Left forelimb (tissue), 1 donor: ENCODE measurements around the gene CHST3.

Experiments
- DNase-seq: peaks from one replicate; pipeline ENCODE4 v3.0.0-alpha.2; 2018; ENCODE audit warnings: low spot score

Gene CHST3

DNA sequence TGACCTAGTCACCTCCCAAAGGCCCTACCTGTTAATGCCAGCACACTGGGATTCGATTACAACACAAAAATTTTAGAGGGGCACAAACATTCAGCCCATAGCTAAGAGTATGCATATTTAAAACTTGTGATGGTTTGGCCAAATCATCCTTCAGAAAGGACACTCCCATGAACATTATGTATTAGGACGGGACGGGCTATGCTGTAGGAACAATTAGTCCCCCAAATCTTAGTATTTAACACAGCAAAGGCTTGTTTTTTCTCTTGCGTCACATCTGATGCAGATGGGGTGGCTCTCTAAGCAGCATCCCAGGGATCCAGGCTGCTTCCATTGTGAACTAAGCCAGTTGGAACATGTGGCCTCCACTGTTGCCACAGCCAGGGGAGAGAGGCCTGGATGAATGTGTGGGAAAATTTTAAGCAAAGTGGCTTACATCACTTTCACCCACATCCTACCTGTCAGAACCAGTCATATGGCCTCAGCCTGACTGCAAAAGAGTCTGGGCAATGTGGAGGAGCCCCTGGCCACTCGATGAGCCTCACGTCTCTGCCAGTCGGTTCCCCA lies 26.6 kb downstream of the CHST3 start:
- DNase-seq: no peak

DNA sequence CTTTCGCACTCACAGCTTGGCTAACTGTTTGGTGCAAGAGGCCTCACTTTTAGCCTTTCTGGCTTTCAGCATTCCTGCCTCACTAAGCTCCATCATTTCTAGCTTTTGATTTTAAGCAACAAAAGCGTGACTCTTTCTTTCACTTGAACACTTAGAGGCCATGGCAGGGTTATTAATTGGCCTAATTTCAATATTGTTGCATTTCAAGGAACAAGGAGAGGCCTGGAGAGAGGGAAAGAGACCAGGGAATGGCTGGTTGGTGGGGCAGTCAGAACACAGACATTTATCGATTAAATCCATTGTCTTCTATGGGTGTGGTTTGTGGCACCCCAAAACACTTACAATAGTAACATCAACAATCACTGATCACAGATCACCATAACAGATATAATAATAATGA lies 31.3 kb downstream of the CHST3 start:
- DNase-seq: no peak

DNA sequence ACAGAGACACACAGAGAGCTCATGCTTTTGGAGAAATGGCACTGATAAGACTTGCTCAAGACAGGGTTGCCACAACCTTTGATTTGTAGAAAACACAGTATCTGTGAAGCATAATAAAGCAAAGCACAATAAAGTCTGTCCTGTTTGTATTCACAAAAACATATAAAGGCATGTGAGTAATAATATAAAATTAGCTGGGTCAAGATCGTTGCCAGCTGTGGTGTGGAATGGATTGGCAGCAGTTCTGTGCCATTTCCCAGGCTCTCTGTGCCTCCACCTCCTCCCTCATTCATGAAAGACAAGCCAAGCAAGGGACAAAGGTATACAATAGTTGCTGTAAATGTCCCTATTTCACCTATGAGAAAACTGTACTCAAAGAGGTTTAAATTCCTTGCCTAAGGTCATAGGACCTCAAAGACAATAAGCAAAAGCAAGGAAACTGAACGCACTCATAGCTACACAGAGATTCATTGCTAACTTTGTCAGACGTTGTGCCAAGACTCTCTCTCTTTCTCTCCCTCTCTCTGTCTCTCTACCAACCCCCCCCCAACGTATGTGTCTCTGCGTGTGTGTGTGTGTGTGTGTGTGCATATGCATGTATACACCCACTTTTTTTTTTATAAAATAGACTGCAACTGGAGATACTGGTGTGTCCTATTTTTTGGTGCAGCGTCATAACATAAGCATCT lies 31.8 kb downstream of the CHST3 start:
- no peak for DNase-seq

DNA sequence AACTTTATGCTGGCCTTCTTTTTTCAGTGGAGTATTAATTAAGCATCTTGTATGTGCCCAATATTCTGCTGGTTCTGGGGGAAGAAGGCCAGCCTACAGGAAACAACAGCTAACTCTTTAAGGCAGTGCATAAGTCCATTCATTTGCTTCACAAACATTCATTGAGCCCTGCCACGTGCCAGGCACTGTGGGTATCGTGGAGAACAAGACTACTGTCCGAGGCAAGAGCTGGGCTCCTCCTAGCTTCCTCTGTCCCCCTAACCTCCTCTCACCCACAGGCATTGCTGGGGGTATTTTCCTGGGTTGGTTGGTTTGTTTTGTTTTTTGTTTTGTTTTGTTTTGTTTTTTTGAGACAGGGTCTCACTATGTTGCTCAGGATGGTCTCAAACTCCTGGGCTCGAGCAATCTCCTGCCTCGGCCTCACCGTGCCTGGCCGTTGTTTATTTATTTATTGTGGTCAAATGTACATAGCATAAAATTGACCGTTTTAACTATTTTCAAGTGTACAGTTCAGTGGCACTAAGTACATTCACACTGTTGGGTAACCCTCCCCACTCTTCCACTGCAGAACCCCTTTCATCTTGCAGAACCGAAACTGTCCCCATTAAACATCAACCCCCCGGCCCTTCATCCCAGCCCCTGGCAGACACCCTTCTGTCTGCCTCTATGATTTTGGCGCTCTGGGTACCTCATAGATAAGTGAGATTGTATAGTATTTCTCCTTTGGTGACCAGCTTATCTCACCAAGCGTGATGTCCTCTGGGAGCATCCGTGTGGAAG lies 32.6 kb downstream of the CHST3 start:
- DNase-seq: no peak

DNA sequence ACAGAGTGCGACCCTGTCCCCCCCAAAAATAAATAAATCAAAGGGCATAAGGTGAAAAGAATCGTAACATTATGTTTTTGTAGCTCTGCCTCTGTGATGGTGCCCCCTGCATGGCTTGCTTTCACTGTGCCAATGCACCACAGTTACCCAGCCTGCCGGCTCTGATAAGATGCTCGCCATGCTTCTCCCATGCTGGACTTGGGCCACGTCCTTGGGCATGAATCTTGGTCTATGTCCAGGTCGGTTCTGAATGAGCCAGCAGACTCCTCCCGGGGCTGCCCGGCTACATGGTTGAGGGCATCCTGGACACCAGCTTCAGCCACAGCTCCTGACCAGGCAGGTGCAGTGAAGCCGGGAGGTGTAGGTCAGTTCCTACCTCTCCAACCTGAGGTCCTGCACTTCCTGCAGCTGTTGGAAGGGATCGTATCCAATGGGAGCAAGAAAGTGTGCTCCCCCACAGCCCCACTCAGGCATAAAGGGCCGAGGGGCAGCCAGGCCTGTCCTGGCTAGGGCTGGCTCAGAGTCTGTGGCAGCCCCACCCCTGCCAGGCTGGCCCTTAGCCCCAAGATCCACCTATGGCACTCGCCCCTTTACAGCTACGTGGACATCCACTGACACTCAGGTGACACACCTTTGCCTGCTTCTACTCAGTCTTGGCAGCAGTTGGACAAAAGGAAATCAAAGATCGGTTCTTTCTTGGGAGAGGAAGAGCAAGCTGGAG lies 34.1 kb downstream of the CHST3 start:
- no peak for DNase-seq

DNA sequence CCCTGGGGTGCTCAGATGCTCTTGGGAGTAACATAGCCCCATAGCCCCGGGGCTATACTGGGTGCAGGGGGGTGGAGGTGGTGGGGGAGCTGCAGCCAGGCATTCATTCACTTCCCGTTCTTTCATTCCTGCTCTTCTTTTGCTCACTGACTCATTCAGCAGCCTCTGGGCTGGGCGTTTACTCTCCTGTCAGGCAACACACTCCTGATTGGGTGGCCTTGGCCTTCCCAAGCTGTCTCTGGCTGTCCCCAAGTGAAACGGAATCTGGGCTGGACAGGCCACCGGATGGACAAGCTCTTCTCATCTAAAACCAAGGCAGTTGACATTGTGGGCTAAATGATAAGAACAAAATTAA lies 34.6 kb downstream of the CHST3 start:
- no peak for DNase-seq

DNA sequence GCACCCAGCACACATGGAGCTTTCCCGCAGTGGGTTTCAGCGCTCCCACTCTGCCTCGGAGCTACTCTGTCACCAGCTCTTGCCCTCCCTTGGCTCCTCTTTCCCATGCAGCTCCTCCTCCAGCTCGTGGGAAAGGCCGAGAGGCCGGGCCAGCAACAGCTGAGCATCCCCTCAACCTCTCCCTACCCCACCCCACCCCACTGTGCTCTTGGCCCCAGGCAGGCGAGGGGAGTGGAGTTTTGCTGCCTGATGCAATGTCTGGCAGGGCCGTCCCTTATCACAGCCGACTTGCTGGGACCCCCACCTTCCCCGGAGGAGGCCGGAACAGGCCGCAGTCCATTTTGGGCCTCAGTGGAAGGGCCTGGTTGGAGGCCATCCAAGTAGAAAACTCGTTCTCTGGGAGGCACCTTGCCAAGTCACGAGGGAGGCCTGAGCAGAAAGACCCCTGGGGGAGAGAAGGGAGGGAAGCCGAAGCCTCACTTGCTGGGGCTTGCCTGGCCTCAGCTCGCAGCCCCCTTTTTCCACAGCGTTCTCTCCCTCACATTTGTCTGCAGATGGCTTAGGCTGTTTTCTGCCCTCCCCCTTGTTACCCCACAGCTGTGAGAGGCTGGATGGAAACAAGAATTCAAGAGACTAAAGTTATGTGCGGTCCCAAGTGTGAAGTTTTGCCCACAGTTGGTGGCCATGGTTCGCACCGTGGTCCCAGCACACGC lies 35.3 kb downstream of the CHST3 start:
- peak; percentile 90 for DNase-seq

DNA sequence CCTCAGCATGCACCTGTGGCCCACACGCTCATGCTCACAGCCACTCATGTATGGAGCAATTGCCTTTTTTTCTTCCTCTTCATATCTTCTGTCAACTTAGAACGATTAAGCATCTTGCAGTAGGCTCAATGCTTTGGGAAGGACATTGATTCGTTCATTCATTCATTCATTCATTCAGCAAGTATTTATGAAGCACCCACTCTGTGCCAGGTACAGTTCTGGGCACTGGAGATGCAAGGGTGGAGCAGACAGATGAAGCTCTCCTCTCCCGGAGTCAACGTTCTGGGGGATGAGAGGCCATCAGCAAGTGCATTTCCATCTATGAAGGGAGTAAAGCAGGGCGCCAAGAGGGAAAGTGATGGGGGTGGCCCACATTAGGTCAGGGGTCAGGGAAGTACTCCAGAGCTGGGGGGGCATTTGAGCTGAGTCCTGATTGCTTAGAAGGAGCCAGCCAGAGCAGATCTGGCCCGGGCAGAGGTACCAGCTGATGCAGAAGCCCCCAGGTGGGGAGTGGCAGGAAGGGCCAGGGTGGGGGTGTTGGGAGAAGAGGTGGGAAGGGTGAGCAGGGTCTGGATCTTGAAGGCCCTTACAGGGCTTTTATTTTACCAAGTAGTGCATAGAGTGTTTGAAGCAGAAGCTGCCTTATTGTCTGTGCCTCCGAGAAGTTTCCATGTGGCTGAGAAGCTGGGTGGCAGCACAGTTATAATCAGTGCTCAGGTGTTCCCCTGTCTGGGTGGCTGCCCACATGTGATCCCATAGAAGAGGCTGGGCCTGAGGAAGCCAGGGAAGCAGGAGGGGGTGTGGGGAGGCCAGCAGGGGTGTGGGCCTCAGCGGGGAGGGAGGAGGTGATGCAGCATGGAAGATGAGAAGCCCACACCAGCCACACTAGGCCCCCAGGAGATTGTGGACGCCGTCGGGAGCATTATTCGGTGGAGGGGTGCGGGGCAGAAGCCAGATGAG lies 36.2 kb downstream of the CHST3 start:
- no peak for DNase-seq

DNA sequence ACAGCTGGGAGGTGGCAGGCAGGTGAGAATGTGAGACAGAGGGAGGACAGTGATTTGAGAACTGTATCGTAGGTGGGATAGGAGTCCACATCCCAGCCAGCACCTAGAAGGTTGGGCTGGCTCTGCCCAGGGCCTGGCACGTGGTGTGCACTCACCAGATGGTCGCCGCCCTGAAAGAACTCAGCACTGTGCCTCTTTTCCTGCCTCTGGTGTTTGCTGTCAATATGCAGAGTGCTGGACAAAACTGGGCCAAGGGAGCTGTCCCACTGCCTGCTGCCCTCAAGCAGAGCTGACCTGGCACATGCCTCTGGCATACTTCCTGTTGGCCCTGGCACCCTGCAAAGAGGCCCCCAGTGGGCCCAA lies 36.8 kb downstream of the CHST3 start:
- DNase-seq: no peak

DNA sequence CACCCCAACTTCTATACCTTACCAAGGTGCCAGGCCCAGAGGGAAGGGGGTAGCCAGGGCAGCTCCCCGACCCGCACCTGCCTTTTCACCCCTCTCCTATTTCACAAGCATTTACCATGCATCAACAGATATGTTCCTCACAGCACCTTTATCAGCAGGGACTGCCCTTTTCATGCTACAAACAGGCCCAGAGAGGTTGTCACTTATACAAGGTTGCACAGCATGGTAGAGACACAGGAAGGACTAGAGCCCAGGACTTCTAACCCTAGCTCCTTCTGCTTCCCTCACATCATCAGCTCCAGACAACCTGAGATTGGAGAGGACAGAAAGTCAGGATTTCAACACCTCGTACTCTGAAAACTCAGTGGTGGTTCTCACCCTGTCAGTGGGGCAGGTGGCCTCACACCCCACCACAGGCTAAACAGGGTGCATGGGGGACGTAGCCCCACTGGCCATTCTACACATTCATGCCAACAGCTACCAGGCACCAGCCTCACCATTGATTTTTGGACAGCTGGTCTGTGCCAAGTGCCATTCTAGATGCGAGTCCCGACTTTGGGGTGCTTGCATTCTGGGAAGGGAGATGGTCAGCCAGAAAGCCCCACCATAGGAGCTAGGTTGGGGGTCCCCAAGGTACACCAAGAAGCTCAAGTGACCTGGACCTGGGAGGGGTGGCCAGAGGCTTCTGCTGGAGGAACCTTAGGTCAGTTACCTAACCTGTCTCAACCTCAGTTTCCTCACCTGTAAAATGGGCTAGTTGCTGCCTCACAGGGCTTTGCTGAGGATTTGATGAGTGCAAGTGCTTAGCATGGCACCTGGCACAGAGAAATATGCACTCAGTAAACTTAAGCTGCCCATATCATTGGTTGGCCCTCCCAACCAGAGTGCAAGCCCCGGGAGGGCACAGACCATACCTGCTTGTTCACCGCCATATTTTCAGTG lies 38.4 kb downstream of the CHST3 start:
- no peak for DNase-seq

DNA sequence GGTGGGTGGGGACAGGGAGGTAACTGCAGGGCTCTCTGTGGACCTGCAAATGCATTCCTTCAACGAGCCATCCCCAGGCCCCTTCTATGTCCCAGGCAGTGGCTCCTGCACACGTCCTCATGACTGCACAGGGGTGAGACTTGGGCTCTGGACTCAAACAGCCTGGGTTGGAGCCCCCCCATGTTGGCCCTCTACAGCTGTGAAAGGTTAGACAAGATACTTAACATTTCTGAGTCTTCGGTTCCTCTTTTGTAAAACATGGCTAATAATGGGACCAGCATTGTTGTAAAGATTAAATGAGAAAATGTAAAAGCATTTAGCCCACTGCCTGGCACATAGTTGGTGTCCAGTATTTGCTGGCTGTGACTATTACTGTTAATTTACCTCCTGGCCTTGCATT lies 41.8 kb downstream of the CHST3 start:
- no peak for DNase-seq

DNA sequence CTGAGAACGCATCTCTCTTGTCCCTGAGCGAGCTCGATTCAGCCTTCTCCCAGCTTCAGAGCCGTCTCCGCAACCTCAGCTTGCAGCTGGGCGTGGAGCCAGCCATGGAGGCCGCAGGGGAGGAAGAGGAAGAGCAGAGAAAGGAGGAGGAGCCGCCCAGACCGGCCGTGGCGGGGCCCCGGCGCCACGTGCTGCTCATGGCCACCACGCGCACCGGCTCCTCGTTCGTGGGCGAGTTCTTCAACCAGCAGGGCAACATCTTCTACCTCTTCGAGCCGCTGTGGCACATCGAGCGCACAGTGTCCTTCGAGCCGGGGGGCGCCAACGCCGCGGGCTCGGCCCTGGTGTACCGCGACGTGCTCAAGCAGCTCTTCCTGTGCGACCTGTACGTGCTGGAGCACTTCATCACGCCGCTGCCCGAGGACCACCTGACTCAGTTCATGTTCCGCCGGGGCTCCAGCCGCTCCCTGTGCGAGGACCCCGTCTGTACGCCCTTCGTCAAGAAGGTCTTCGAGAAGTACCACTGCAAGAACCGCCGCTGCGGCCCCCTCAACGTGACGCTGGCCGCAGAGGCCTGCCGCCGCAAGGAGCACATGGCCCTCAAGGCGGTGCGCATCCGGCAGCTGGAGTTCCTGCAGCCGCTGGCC lies 43.2 kb downstream of the CHST3 start:
- no peak for DNase-seq

DNA sequence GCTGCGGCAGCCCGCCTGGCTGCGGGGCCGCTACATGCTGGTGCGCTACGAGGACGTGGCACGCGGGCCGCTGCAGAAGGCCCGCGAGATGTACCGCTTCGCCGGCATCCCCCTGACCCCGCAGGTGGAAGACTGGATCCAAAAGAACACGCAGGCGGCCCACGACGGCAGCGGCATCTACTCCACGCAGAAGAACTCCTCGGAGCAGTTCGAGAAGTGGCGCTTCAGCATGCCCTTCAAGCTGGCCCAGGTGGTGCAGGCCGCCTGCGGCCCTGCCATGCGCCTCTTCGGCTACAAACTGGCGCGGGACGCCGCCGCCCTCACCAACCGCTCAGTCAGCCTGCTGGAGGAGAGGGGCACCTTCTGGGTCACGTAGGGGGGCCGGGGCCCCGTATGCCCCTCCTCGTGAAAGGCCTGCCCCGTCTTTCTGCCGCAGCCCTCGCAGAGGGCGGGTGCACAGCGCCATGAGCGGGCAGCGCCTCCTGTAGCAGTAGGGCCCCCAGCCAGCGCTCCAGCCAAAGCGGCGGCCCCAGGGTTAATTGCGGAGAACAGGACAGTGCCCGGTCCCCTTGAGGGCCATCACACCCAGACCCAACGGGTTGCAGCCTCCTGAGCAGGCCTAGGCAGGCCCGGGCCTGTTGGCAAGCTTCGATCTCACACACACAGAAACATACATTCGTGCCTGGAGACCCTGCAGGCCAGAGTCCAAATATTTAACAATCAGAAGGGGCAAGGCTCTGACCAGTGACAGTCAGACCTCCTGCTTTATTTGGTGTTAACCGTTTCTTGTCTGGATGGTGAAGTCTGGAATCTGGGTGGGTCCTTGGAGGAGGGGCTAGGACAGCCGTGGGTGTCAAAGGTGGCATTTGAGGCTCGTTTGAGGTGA lies 44.1 kb downstream of the CHST3 start:
- DNase-seq: no peak

DNA sequence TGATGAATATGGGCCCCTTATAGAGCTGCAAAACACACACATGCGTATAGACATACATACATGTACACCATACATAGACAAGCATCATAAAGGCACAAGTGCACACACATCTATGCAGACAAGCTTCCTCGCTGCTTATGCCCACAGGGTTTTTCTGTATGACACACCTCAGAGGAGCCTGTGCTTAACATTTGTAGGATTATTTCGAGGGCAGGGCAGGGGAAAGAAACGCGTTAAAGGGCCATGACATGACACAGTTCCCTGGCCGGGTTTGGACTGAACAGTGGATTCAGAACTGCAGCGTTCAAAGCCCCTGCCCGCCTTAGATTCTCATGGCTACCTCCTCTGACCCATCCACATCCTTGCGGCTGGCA lies 44.8 kb downstream of the CHST3 start:
- no peak for DNase-seq

DNA sequence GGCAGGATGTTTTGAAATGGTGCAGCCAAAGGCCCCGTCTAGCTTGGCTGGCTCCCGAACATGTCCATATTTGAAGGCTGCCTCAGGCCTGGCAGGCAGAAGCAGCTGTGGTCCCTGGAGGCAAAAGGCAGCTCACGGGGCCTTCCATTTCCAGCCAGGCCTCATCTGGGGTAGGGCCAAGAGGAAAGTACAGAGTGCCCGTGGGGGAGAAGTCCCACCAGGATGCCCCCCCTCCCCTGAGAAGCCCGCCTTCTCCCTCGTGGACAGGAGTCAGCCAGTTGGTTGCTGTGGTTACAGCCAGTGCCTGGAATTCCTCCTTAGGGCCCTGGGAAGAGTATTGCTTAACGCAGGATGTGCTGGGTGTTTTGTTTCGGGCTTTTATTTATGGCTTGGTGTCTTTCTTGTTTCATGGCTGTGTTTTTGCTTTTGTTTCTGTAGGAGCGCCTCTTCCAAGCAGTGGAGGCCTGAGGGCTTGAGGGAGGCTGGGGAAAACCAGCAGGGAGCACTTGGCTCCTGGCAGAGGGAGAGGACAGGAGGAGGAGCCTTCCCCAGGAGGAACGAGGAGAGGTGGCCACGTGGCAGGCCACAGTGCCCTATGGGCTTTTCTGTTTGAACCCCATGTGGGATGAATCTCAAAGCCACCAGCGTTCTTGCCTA lies 45.4 kb downstream of the CHST3 start:
- DNase-seq: peak; percentile 82

DNA sequence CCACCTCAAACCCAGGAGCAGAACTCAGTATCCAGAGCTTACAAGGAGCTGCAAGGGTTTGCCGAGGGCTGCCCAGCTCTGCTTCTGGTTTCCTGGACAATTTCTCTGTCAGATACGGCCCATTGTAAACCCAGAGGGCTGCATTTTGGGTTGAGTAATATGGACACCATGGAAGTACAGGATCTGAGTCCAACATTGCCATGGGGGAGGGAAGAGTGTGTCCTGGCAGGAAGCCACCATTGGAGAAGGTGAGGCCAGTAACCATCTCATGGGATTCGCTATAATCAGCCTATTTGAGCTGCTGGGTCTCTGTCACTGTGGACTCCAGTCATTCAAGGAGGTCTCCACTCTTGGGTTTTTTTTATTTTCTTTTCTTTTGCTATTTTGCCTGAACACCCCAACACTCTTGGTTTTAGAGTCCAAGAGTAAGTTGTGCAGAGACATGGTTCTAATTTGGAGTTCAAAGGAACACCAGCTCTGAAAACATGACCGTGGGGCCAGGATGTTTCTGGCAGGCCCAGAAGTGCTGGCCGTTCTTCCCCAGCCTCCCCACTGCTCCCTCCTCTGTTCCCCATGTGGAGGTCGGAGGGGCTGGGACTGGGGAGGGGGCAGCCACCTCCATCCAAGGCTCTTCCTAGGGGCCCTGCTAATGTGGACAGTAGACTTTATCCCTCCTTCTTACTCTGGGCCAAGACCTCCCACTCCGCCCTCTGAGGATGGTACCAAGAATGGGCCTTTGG lies 46.2 kb downstream of the CHST3 start:
- no peak for DNase-seq

DNA sequence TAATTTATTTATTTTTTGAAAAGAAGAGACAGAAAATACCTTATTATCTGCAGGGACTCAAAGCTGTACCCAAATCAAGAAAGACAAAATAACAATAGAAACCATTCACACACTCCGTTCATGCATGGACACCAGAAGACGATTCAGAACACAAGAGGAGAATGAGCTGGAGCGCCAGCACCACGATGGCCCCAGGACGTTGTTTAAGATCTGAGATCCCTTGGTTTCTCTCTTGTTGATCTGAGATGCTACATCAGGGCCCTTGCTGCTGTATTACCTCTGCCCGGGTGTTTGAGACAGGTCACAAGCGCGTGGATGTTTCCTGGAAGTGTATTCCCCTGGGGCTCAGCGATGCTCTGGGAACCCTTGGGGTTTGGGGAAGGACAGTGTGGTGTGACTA lies 46.8 kb downstream of the CHST3 start:
- no peak for DNase-seq
